ENCODE results near the gene SCGB3A1. TPM values are rescaled to one million over a fixed set of nuclear protein-coding genes. Genes with fewer than 3 reads are reported as not detected.

The SCGB3A1 gene
- total and polyA plus RNA-seq, 7 donors = 0.46 TPM; not detected in 6

GRCh38 chr5:180590543-180591310, 572 bp downstream of the SCGB3A1 start:
- ATAC-seq (peak in 1 of 4 donors; percentile 25), DNase-seq (no peak)
- Histone ChIP-seq H3K27me3 (ENCODE audit: insufficient read depth in 3 of 3, low read length in 2 of 3) (peaks cover 0 to 48% (median 12%) of the 10 kb centered on the region in 3 donors), H3K36me3 (ENCODE audit: insufficient read depth in 1 of 2, low read depth in 1 of 2) (no peaks in the 10 kb centered on the region), H3K4me1 (peaks cover 4% of the 10 kb centered on the region), H3K4me3 (peak overlapping the region; percentile 53), H3K27ac (no peak overlapping the region), H3K9me3 (no peaks in the 10 kb centered on the region)
- no peak for TF ChIP-seq CTCF (IDR thresholded peaks at IDR 0.05)
- intact Hi-C loops (cut with DNase I) = no loop called here
- 0 to 1% (median 1%) methylated on average over 35 to 63 of the region's 63 CpGs for WGBS, 3 donors

- H3K27me3 ChIP-seq (ENCODE audit: insufficient read depth in 3 of 3, low read length in 2 of 3) = peaks cover 0 to 48% (median 12%) of the 10 kb centered on the region in 3 donors
- no peak for DNase-seq
Measured at GRCh38 chr5:180589771-180590542, 1.3 kb downstream of the SCGB3A1 start.

GRCh38 chr5:180586870-180587269, 4.4 kb downstream of the SCGB3A1 start:
- no peak for ATAC-seq
- 83 to 91% (median 91%) methylated on average over 10 of the region's 10 CpGs for WGBS, 3 donors
- Histone ChIP-seq H3K36me3 (ENCODE audit: insufficient read depth in 1 of 2, low read depth in 1 of 2) (no peaks in the 10 kb centered on the region), H3K27ac (no peak overlapping the region), H3K4me1 (peaks cover 4% of the 10 kb centered on the region), H3K4me3 (no peak overlapping the region), H3K27me3 (ENCODE audit: insufficient read depth in 3 of 3, low read length in 2 of 3) (peaks cover 0 to 28% (median 9%) of the 10 kb centered on the region in 3 donors), H3K9me3 (no peaks in the 10 kb centered on the region)
- intact Hi-C loops (cut with DNase I) = no loop called here
- no peak for DNase-seq
- no peak for TF ChIP-seq CTCF (IDR thresholded peaks at IDR 0.05)

More at GRCh38 chr5:180589771-180590542, 1.3 kb downstream of the SCGB3A1 start:
- whole genome bisulfite sequencing, 3 donors = 1 to 3% (median 2%) methylated on average over 26 to 44 of the region's 44 CpGs
- ATAC-seq = no peak
- Histone ChIP-seq H3K4me1 (peaks cover 4% of the 10 kb centered on the region), H3K27ac (no peak overlapping the region), H3K36me3 (ENCODE audit: insufficient read depth in 1 of 2, low read depth in 1 of 2) (no peaks in the 10 kb centered on the region), H3K4me3 (peak overlapping the region; percentile 53), H3K9me3 (no peaks in the 10 kb centered on the region)
- intact Hi-C loops (cut with DNase I) = no loop called here
- no peak for TF ChIP-seq CTCF (IDR thresholded peaks at IDR 0.05)

GRCh38 chr5:180586204-180586603, 5.1 kb downstream of the SCGB3A1 start:
- TF ChIP-seq CTCF (IDR thresholded peaks at IDR 0.05) = no peak

More at GRCh38 chr5:180586204-180586603, 5.1 kb downstream of the SCGB3A1 start:
- Histone ChIP-seq H3K27me3 (ENCODE audit: insufficient read depth in 3 of 3, low read length in 2 of 3) (peaks cover 0 to 21% (median 9%) of the 10 kb centered on the region in 3 donors), H3K4me3 (no peak overlapping the region), H3K27ac (no peak overlapping the region), H3K4me1 (peaks cover 4% of the 10 kb centered on the region), H3K36me3 (ENCODE audit: insufficient read depth in 1 of 2, low read depth in 1 of 2) (no peaks in the 10 kb centered on the region), H3K9me3 (no peaks in the 10 kb centered on the region)
- intact Hi-C loops (cut with DNase I) = no loop called here
- whole genome bisulfite sequencing, 3 donors = 86 to 91% (median 87%) methylated on average over 3 of the region's 3 CpGs
- ATAC-seq = no peak
- no peak for DNase-seq
